Endothelial cell of umbilical vein (primary cell): ENCODE results near the gene RNLS.

Experiments used
- EZH2 ChIP-seq: IDR thresholded peaks from 2 replicates; pipeline ENCODE4 v1.6.1; 2012; ENCODE audit warnings: borderline replicate concordance, low read depth, mild to moderate bottlenecking, moderate library complexity, low read length, inconsistent platforms; ENCODE audit not compliant: severe bottlenecking
- FOS ChIP-seq: IDR thresholded peaks from 2 replicates; pipeline ENCODE4 v1.6.1; 2011; ENCODE audit warnings: mild to moderate bottlenecking, low read length, moderate library complexity, borderline replicate concordance; ENCODE audit not compliant: insufficient read depth

DNA sequence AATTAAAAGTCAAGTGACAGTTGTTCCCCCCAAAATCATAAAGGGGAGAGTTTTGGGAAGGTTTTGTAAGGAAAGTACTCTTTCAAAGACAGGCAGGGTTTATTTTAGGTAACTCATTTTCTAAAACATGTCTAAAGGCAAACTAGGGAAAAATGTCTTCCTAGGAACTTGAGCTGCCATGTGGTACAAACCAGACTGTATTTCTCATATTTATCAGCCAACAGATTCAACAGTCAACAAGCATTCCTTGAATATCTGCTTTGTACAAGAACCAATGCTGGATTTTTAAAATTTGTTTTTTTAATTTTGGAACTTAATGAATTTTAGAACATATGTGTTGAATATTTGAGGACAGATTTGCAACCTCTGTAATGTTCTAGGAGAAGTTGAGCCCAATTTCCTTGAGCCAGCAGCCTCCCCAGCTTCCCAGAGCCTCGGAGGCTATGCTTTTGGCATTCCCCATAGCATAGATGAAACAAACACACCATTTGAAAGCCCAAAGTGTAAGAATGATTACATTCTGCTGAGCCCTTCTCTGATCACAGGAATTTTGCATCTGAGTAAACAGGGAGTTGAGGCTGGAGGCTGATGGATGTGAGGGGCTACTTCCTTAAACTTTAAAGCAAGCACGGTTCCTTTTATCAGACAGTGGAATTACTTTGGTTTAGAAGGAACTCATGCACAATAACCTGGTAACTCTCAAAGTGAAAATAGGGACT is 345.1 kb downstream of the RNLS start:
- no peak for TF ChIP-seq EZH2
- TF ChIP-seq FOS, result no peak
